GM19238 (cell line): ENCODE results near the gene ANO6.
"Not testable (repeated sequence)": the region's sequence is repeated elsewhere in the genome, so short reads cannot be mapped to it uniquely, and the experiment has no call there.

Source experiments
- DNase-seq: peaks from one replicate; pipeline ENCODE4 v3.0.0; 2011; ENCODE audit warnings: low spot score; ENCODE audit not compliant: insufficient read length

Gene ANO6

DNA sequence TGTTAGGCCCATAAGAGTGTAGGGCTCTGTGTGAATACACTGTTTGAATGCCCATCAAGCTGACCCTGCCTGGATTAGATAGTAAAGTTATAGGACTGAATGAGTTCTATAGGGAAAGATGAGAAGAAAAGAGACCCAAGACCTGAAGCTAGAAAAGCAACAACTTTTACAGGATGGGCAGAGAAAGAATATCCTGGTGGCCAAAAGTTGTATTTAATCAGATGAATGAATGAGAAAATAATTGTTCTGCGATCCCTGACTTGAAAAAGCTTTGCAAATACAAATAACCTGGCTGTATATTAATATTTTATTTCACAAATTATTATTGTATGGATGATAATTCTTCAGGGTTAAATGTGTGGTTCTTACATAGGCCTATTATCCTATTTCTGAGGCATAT is 2.8 kb upstream of the ANO6 start:
- DNase-seq: no peak

GRCh38 chr12:45214071-45214470 is 1.8 kb upstream of the ANO6 start:
- DNase-seq: no peak

DNA sequence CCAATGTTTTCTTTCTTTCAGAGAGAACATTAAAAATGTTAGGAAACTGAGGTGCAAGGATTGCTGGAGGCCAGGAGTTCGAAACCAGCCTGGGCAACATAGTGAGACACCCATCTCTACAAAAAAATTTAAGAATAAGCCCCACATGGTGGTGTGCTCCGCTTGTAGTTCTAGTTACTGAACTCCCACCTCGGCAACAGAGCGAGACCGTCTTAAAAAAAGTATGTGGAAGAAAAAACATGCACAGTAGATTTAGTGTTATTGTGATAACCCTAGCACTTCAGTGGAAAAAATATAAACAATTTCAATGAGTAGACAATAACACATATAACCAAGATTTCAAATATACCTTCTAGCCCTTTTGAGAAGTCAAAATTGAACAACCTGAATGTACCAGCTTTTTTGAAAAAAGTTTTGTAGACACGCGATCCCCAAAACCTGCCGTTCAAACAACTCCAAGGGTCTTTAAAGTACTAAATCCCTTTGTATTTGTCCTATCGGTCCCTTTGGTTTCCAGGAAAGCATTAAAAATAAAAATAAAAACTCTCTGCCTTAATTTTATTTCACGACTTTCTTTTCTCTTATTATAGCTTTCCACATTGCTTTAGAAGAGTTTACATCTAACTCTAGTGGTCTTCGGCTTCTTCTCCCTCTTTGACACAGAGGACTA is 1.0 kb upstream of the ANO6 start:
- no peak for DNase-seq

- peak; percentile 30 for DNase-seq
Measured at GRCh38 chr12:45216230-45216982, 511 bp downstream of the ANO6 start.

- no peak for DNase-seq
Measured at GRCh38 chr12:45216983-45217485, 1.1 kb downstream of the ANO6 start.

DNA sequence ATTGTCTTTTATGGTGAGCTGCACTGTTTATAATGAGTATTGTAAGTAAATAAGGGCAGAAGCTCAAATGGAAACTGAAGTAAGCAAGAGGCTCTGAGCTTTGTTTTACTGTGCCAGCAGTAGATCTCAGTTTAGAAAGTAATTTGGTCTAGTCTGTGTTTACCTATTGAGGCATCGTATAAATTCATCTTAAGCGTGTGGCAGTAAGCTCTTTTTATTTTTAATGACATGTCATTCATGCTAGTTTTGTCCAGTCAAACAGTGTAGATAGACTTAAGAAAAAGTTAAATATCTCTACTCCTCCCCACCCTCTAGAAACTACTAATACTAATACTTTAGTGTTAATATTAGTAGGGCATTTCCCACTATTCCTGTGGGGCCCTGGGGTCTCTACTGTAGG is 2.0 kb downstream of the ANO6 start:
- DNase-seq: no peak

DNA sequence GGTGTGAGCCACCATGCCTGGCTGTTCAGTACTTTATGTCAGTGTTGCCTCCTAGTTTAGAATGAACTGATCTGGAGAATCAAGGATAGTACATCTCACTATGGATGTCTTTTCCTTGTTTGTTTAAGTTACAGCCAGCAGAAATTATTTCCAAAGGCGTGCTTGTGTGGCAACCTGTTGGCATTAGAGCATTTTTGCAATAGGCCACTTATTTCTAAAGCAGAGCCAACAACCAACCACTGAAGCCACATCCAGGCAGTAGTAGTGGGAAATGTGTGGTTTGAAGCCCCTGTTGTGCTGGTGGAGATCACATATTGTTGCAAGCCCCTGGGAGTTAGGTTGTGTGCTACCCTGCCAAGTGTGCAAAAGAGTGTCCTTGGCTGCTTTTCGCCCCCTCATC is 3.7 kb downstream of the ANO6 start:
- DNase-seq: no peak

GRCh38 chr12:45220363-45220931 is 4.6 kb downstream of the ANO6 start:
- DNase-seq: no peak

GRCh38 chr12:45220969-45221368 is 5.1 kb downstream of the ANO6 start:
- DNase-seq: no peak

GRCh38 chr12:45223868-45224267 is 8.0 kb downstream of the ANO6 start:
- DNase-seq: no peak

DNA sequence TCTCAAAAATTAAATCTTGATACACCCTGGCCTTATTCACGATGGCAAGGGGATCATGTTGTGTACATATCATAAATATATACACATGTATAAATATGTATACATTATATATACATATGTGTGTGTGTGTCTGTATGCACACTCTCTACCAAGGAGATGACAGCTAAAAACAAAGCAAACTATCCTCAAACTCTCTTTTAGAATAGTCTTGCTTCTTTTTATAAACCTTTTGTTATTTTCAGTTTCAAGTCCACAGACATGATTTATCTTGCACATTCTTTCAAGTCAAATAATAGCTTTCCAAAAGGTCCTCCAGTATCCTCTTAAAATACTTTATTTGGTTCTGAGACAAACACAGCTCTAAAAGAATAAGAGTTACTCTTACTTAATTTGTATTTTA is 8.4 kb downstream of the ANO6 start:
- no peak for DNase-seq

DNA sequence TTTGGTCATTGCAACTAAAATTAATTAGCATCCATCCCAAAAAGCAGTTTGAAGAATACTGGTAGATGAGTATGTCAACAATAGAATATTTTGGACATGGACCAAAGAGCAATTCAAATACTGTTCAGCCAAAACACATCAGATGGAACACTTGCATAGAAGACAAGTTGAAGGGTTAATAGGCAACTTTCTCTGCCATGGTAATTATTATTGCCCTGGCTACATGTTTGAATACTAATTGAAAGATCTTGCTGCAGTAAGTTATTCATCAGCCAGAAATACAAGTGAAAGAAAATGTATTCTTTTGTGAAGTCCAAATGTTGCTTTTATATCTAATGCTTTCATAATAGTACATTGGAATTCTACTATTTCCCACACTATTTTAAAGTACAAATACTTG is 10.1 kb downstream of the ANO6 start:
- no peak for DNase-seq

DNA sequence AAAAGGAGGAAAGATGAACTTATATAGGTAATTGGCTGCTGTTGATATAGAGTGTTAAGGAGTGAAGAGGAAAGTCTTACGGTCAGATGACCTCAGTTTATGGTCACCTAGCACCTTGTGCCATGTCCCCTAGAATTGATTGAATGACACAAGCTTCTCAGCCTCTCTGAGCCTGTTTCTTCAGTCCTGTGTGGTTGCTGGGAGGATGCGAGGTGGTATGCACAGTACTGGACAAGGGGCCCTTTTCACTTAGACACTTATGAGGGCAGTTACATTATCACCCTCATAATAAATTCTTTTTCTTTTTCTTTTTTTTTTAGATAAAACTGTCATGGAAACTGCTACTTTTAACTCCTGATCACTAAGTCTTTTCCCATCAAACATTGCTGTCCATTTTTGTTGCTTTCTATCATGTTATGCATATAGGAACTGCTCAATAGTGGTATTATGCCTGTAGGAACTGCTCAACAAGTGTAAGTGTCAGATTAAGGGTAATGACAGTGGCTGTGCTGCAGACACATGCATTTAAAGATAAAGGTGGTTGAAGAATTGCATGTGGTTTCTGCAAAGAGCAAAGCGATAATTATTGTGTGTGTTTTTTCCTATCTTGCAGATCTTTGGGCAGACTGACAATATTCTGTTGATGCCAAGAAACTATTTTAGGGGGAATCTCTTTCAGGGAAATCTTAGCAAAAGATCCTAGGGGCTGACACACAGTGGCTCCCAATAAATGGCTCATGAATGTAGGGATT is 11.6 kb downstream of the ANO6 start:
- no peak for DNase-seq

DNA sequence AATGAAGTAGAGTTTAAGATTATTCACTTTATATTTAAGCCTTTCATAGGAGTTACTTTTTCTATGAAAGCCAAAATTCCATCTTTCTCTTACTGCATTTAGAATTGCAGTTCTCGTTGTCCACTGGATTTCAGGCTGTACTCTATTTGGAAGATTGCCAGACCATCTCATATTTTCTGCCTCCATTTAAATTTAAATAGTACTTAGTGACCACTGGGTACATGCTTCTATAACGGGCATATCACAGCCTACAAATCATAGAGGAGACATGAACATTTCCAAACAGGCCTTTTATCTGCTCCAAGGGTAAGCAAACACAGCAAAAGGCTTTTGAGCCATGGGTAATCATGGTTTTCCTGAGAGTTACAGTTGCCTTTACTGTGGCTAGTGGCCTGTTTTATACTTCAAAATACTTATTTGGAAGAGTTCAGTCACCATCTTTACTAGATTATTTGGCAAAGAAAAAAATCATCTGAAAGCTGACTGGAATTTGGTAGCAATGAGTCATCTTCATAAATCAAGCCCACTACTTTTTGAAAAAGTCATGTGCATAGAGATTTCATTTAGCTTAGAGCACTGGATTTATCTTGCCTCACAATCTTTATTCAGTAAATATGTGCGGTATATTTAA is 15.7 kb downstream of the ANO6 start:
- DNase-seq: no peak

DNA sequence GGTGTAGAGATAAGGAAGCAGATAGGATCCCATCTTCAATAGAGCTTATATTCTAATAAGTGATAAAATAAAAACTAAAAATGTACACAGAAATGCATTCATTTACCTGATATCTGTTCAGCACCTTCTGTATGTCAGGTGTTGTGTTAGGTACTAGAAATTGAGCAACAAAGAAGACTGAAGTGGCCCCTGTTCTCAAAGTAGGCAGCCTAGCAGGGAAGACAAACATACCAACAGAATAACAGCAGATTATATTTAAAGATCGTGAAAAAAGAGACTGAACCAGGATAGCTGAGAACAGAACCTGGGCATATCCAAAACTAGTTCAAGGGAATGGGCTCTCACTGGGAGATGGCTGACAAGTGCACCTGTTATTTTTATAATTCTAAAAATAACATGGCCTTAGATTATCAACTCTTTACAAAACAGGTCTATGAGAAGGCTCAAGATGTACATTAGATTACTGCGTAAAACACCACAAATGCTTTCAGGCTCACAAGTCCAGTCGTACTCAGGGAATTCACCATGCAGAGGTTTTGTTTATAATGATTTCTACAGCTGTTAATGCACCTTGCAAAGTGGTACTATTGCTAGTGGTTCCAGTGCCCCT is 16.4 kb downstream of the ANO6 start:
- DNase-seq: no peak

- DNase-seq: no peak
Measured at GRCh38 chr12:45232756-45233372, 17.0 kb downstream of the ANO6 start.

- DNase-seq: no peak
Measured at GRCh38 chr12:45234139-45234865, 18.4 kb downstream of the ANO6 start.

- no peak for DNase-seq
Measured at GRCh38 chr12:45235087-45236025, 19.5 kb downstream of the ANO6 start.

GRCh38 chr12:45236383-45236782 is 20.5 kb downstream of the ANO6 start:
- DNase-seq: not testable (repeated sequence)
